GM23338 (cell line): ENCODE data around the gene KCTD1. TPM values are rescaled to one million over a fixed set of nuclear protein-coding genes. Genes with fewer than 3 reads are reported as not detected.

Experiments
- ATAC-seq: fragments of 200-7000 bp; cut with Tn5 transposase; 3 replicates; pipeline ENCODE4 v1.9.1; 2020
- DNase-seq: peaks from one replicate; pipeline ENCODE4 v3.0.0-alpha.2; 2015; ENCODE audit warnings: low spot score
- H2AFZ ChIP-seq: fragments of 200-600 bp; sonication (generic); 2 replicates; pipeline ENCODE4 v1.8.0; 2016; ENCODE audit warnings: antibody characterized with exemption, mild to moderate bottlenecking, moderate library complexity
- H3F3A ChIP-seq: fragments of 200-600 bp; sonication (generic); replicated peaks from 2 replicates; pipeline ENCODE4 v1.8.0; 2017; ENCODE audit warnings: antibody characterized with exemption, mixed run types, low read depth
- H3K27ac ChIP-seq: fragments of 200-600 bp; sonication (generic); 2 replicates; pipeline ENCODE4 v1.6.1; 2016; ENCODE audit warnings: low read depth
- H3K27me3 ChIP-seq: fragments of 200-600 bp; sonication (generic); 2 replicates; pipeline ENCODE4 v1.8.0; 2016; ENCODE audit warnings: mild to moderate bottlenecking, mixed run types, moderate library complexity; ENCODE audit not compliant: insufficient read depth
- H3K36me3 ChIP-seq: fragments of 200-600 bp; sonication (generic); 2 replicates; pipeline ENCODE4 v1.8.0; 2016; ENCODE audit warnings: mild to moderate bottlenecking; ENCODE audit not compliant: insufficient read depth
- H3K4me1 ChIP-seq: fragments of 200-600 bp; sonication (generic); 2 replicates; pipeline ENCODE4 v1.8.0; 2016; ENCODE audit warnings: mild to moderate bottlenecking, moderate library complexity; ENCODE audit not compliant: insufficient read depth
- H3K4me2 ChIP-seq: fragments of 200-600 bp; sonication (generic); 2 replicates; pipeline ENCODE4 v1.7.1; 2017; ENCODE audit warnings: mixed run types
- H3K4me3 ChIP-seq: fragments of 200-600 bp; sonication (generic); 2 replicates; pipeline ENCODE4 v1.6.1; 2016; ENCODE audit warnings: mixed run types
- H3K79me2 ChIP-seq: fragments of 200-600 bp; sonication (generic); replicated peaks from 2 replicates; pipeline ENCODE4 v1.8.0; 2017; ENCODE audit warnings: mild to moderate bottlenecking; ENCODE audit not compliant: insufficient read depth
- H3K9me2 ChIP-seq: fragments of 200-600 bp; sonication (generic); 2 replicates; pipeline ENCODE4 v1.8.0; 2017; ENCODE audit not compliant: insufficient read depth
- H4K20me1 ChIP-seq: fragments of 200-600 bp; sonication (generic); replicated peaks from 2 replicates; pipeline ENCODE4 v1.8.0; 2017; ENCODE audit warnings: mild to moderate bottlenecking; ENCODE audit not compliant: insufficient read depth
- H3K27ac Mint-ChIP-seq: 2 replicates; pipeline ENCODE4 v1.8.0; 2020; ENCODE audit warnings: inconsistent platforms, mild to moderate bottlenecking, moderate library complexity, mixed read lengths
- H3K27me3 Mint-ChIP-seq: 3 replicates; pipeline ENCODE4 v1.8.0; 2022; ENCODE audit warnings: low read depth, mild to moderate bottlenecking, moderate library complexity, mixed read lengths, inconsistent platforms; ENCODE audit not compliant: insufficient read depth, poor library complexity
- H3K36me3 Mint-ChIP-seq: 3 replicates; pipeline ENCODE4 v1.8.0; 2021; ENCODE audit warnings: low read depth, mild to moderate bottlenecking, inconsistent platforms, moderate library complexity, mixed read lengths
- H3K4me1 Mint-ChIP-seq: 3 replicates; pipeline ENCODE4 v1.8.0; 2020; ENCODE audit warnings: mild to moderate bottlenecking, inconsistent platforms, mixed read lengths
- H3K4me3 Mint-ChIP-seq: 3 replicates; pipeline ENCODE4 v1.8.0; 2021; ENCODE audit warnings: moderate library complexity, mild to moderate bottlenecking, inconsistent platforms, mixed read lengths
- H3K9me3 Mint-ChIP-seq: 3 replicates; pipeline ENCODE4 v1.8.0; 2020; ENCODE audit warnings: moderate library complexity, mild to moderate bottlenecking, inconsistent platforms, mixed read lengths
- CREB1 ChIP-seq: fragments of 250-450 bp; sonication (Bioruptor Pico); IDR thresholded peaks from 2 replicates; pipeline ENCODE4 v1.5.0; 2020; ENCODE audit warnings: low read depth, mild to moderate bottlenecking, moderate library complexity
- CTCF ChIP-seq, 2 experiments: fragments of 200-600 bp in 1 of 2; sonication (generic) in 1 of 2; conservative IDR thresholded peaks; 2 replicates each; pipeline versions ENCODE4 v1.5.1 to v1.6.1; 2016 to 2017; ENCODE audit warnings: antibody characterized with exemption in 2 of 2, low read depth in 2 of 2, mild to moderate bottlenecking in 2 of 2, moderate library complexity in 1 of 2
- ETS1 ChIP-seq: IDR thresholded peaks from 2 replicates; pipeline ENCODE4 v1.6.1; 2016; ENCODE audit warnings: antibody characterized with exemption
- EZH2 ChIP-seq: fragments of 200-600 bp; sonication (generic); IDR thresholded peaks from one replicate; pipeline ENCODE4 v1.8.0; 2017; ENCODE audit warnings: antibody characterized with exemption, mild to moderate bottlenecking, low read depth; ENCODE audit not compliant: unreplicated experiment
- EZH2phosphoT487 ChIP-seq: fragments of 200-600 bp; sonication (generic); IDR thresholded peaks from one replicate; pipeline ENCODE4 v1.8.1; 2018; ENCODE audit warnings: antibody characterized with exemption; ENCODE audit not compliant: unreplicated experiment
- JUNB ChIP-seq: IDR thresholded peaks from one replicate; pipeline ENCODE4 v1.6.1; 2016; ENCODE audit warnings: antibody characterized with exemption; ENCODE audit not compliant: unreplicated experiment
- NANOG ChIP-seq: IDR thresholded peaks from 2 replicates; pipeline ENCODE4 v1.6.1; 2016; ENCODE audit warnings: antibody characterized with exemption, borderline replicate concordance
- POLR2AphosphoS5 ChIP-seq: IDR thresholded peaks from 2 replicates; pipeline ENCODE4 v1.6.1; 2016; ENCODE audit warnings: antibody characterized with exemption, low read depth
- STAT1 ChIP-seq: IDR thresholded peaks from one replicate; pipeline ENCODE4 v1.6.1; 2016; ENCODE audit warnings: antibody characterized with exemption; ENCODE audit not compliant: unreplicated experiment
- ZNF114 ChIP-seq: fragments of 250-450 bp; sonication (Bioruptor Pico); IDR thresholded peaks from 2 replicates; pipeline ENCODE4 v1.5.0; 2020; ENCODE audit warnings: mild to moderate bottlenecking, moderate library complexity
- ZNF331 ChIP-seq: fragments of 250-450 bp; sonication (Bioruptor Pico); IDR thresholded peaks from 2 replicates; pipeline ENCODE4 v1.5.0; 2020; ENCODE audit warnings: low read depth, mild to moderate bottlenecking, moderate library complexity
- ZNF462 ChIP-seq: fragments of 250-450 bp; sonication (Bioruptor Pico); IDR thresholded peaks from 2 replicates; pipeline ENCODE4 v1.5.0; 2020; ENCODE audit warnings: mild to moderate bottlenecking, moderate library complexity
- polyA plus RNA-seq: library from polyadenylated mRNA; unstranded; fragments of >200 nt; fragmentation: Nextera tagmentation; extraction: Ambion mirVana; gene quantifications from 2 replicates; pipeline ENCODE4 v1.2.1, GENCODE V29; 2016
- total RNA-seq: library from RNA; depleted of rRNA; stranded (reverse); fragments of >200 nt; shearing (Covaris generic); gene quantifications from 2 replicates; pipeline ENCODE4 v1.2.3, GENCODE V29; 2014

KCTD1 gene
- total and polyA plus RNA-seq, 2 experiments from 2014 or later = 7.1 to 20.5 TPM

GRCh38 chr18:26477828-26478466, 70.4 kb downstream of the KCTD1 start:
- Histone ChIP-seq H3F3A (peaks cover 11% of the 10 kb centered on the region), H3K4me3 (peak overlapping the region; percentile 44; the same call in 1 of the 2 replicates), H3K4me1 (peaks cover 47% of the 10 kb centered on the region), H4K20me1 (no peaks in the 10 kb centered on the region), H3K36me3 (no peaks in the 10 kb centered on the region), H3K4me2 (peak overlapping the region; percentile 74), H3K27ac (peak overlapping the region; percentile 81; the same call in 1 of the 2 replicates), H2AFZ (no peak overlapping the region), H3K79me2 (no peaks in the 10 kb centered on the region), H3K27me3 (no peaks in the 10 kb centered on the region), H3K9me2 (no peaks in the 10 kb centered on the region; the same call in 1 of the 2 replicates)
- peak overlapping the region; percentile 84 for H3K27ac Mint-ChIP-seq
- H3K4me1 Mint-ChIP-seq = peaks cover 47% of the 10 kb centered on the region
- no peaks in the 10 kb centered on the region for H3K36me3 Mint-ChIP-seq
- TF ChIP-seq EZH2phosphoT487 (no peak), POLR2AphosphoS5 (no peak), ZNF462 (no peak), ZNF331 (no peak), STAT1 (no peak), CTCF (conservative IDR thresholded peaks at IDR 0.05; ENCODE audit: low read depth in 2 of 2) (no peak), CREB1 (CRISPR knock-in tag) (no peak), JUNB (no peak), NANOG (no peak), ETS1 (no peak), ZNF114 (CRISPR knock-in tag) (no peak), EZH2 (no peak)
- peaks cover 2% of the 10 kb centered on the region for H3K27me3 Mint-ChIP-seq
- ATAC-seq (no peak), DNase-seq (no peak)
- no peak overlapping the region for H3K4me3 Mint-ChIP-seq
- no peaks in the 10 kb centered on the region for H3K9me3 Mint-ChIP-seq
